Kidney (tissue), 14 donors: ENCODE measurements around the gene BRI3. TPM values are rescaled to one million over a fixed set of nuclear protein-coding genes. Genes with fewer than 3 reads are reported as not detected.
"Not testable (repeated sequence)": the region's sequence is repeated elsewhere in the genome, so short reads cannot be mapped to it uniquely, and the experiment has no call there.

Experiments used
- DNase-seq, 5 donors: peaks; one replicate each; pipeline ENCODE4 v3.0.0-alpha.2; 2013 to 2020
- FAIRE-seq: peaks from 2 replicates; lab custom pipeline; 2012; peaks lifted over from hg19 to GRCh38; lab: Jason Lieb, UNC
- H3K27ac ChIP-seq, 2 donors: one replicate each; pipeline ENCODE4 v1.7.0; 2013; ENCODE audit warnings: low read depth in 2 of 2, low read length in 2 of 2, inconsistent platforms in 1 of 2
- H3K27me3 ChIP-seq: one replicate; pipeline ENCODE4 v1.7.1; 2013; ENCODE audit warnings: low read length, inconsistent platforms; ENCODE audit not compliant: control insufficient read depth, insufficient read depth
- H3K36me3 ChIP-seq, 3 donors: one replicate each; pipeline versions ENCODE4 v1.7.0 to v1.7.1; 2013; ENCODE audit warnings: low read length in 3 of 3, control low read depth in 1 of 3, inconsistent platforms in 1 of 3; ENCODE audit not compliant: insufficient read depth in 3 of 3, control insufficient read depth in 2 of 3
- H3K4me1 ChIP-seq, 3 donors: one replicate each; pipeline versions ENCODE4 v1.7.0 to v1.7.1; 2013; ENCODE audit warnings: low read length in 3 of 3, inconsistent platforms in 1 of 3, low read depth in 1 of 3; ENCODE audit not compliant: control insufficient read depth in 2 of 3, insufficient read depth in 2 of 3
- H3K4me3 ChIP-seq, 3 donors: one replicate each; pipeline versions ENCODE4 v1.7.0 to v1.8.1; 2013; ENCODE audit warnings: low read length in 3 of 3, control low read depth in 1 of 3, inconsistent platforms in 1 of 3
- H3K9ac ChIP-seq, 3 donors: one replicate each; pipeline versions ENCODE4 v1.7.0 to v1.7.1; 2013; ENCODE audit warnings: low read length in 3 of 3, control low read depth in 1 of 3, inconsistent platforms in 1 of 3
- H3K9me3 ChIP-seq, 3 donors: one replicate each; pipeline versions ENCODE4 v1.7.0 to v1.7.1; 2013; ENCODE audit warnings: low read length in 3 of 3, control low read depth in 1 of 3, inconsistent platforms in 1 of 3; ENCODE audit not compliant: control insufficient read depth in 2 of 3, insufficient read depth in 1 of 3
- CTCF ChIP-seq: IDR thresholded peaks from 3 replicates; pipeline ENCODE4 v1.5.1; 2012; ENCODE audit warnings: mild to moderate bottlenecking, moderate library complexity, borderline replicate concordance; ENCODE audit not compliant: insufficient read depth; ENCODE audit errors: extremely low read depth
- intact Hi-C: fragments of 100-400 bp; cut with DNase I; formaldehyde crosslinking; loops from one replicate; pipeline ENCODE4 v1.11.1; 2022
- polyA plus RNA-seq: library from polyadenylated mRNA; stranded (reverse); fragments of 350-450 nt; fragmentation: Illumina TruSeq; extraction: RNeasy Lipid Tissue Mini Kit (QIAGEN cat#74804); gene quantifications from one replicate; pipeline ENCODE4 v1.2.3, GENCODE V29; 2014; ENCODE audit warnings: low read depth, low replicate concordance; ENCODE audit not compliant: insufficient read depth
- total RNA-seq: library from RNA; stranded (reverse); fragmentation: NEBNext Ultra II Directional; extraction: Animal tissue kit (Norgen Biotek cat#: 25700); gene quantifications from one replicate; pipeline ENCODE4 v1.2.1, GENCODE V29; 2021
- donor health status: control.
- donor health status: control.
- donor health status: control.
- donor health status: control.
- donor health status: control.
- donor health status: DM: yes; HTN: yes; CAD: no.
- donor health status: Normal renal cell carcinoma (clear cell type).

The BRI3 gene
- total and polyA plus RNA-seq, 2 donors from 2014 or later, result 192 to 240 TPM

DNA sequence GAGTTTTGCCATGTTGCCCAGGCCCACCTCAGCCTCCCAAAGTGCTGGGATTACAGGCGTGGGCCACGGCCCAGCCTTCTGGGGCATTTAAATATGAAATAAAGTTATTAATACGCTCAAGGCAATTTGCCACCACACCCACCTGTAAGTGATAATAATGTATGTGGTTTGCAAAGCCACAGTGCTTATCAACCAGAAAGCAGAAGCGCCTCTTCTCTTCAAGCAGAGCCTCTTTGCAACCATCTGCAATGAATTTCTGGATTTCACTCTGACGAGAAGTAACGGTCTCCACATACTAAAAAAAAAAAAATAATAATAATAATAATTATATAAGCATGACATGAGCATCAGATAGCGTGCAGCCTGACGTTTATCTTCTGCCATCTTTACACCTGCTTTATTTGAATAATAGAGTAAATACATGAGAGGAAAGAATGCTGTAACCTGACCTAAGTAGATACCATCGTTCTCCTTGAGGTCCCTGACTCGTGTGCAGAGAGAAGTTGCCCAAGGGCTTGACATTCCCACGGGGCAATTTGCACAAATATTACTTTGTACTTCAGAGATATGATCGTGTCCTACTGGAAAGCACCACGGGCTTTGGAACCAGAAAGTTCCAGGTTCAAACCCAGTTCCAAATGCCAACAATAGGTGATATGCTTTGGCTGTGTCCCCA, 34.0 kb downstream of the BRI3 start:
- H3K9ac ChIP-seq, result no peak overlapping the region
- no peak overlapping the region for H3K4me3 ChIP-seq
- FAIRE-seq, result no peak
- no peak for DNase-seq
- no peak overlapping the region for H3K27ac ChIP-seq
- no peaks in the 10 kb centered on the region for H3K27me3 ChIP-seq
- no peak for TF ChIP-seq CTCF
- H3K4me1 ChIP-seq, result no peaks in the 10 kb centered on the region
- H3K9me3 ChIP-seq, result no peaks in the 10 kb centered on the region
- H3K36me3 ChIP-seq, result no peaks in the 10 kb centered on the region
- intact Hi-C loops, result no loop called here

- DNase-seq, H3K9me3 ChIP-seq, H3K36me3 ChIP-seq, H3K4me3 ChIP-seq, H3K27me3 ChIP-seq, H3K4me1 ChIP-seq, H3K9ac ChIP-seq, intact Hi-C loops, H3K27ac ChIP-seq, FAIRE-seq: not testable (repeated sequence)
Measured at GRCh38 chr7:98315994-98316527, 34.6 kb downstream of the BRI3 start.

DNA sequence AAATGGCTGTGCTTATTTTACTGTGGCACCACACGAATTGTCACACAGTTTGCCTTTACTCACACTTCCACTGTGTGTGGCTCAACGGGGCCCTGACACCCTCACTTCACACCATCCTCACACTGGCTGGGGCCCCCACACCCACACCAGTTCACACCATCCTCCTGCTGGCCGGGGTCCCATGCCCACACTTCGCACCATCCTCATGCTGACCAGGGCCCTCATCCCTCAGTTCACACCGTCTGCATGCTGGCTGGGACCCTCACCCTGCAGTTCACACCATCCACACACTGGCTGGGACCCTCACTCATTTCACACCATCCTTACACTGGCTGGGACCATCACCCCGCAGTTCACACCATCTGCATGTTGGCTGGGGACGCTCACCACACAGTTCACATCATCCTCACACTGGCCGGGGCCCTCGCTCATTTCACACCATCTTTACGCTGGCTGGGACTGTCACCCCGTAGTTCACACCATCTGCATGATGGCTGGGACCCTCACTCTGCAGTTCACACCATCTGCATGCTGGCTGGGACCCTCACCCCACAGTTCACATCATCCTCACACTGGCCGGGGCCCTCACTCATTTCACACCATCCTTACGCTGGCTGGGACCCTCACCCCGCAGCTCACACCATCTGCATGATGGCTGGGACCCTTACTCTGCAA, 36.0 kb downstream of the BRI3 start:
- Histone ChIP-seq H3K27ac (no peak overlapping the region), H3K4me3 (no peak overlapping the region), H3K27me3 (no peaks in the 10 kb centered on the region), H3K4me1 (no peaks in the 10 kb centered on the region), H3K9ac (no peak overlapping the region), H3K9me3 (no peaks in the 10 kb centered on the region), H3K36me3 (no peaks in the 10 kb centered on the region)
- no peak for TF ChIP-seq CTCF
- no peak for FAIRE-seq
- no peak for DNase-seq
- intact Hi-C loops, result no loop called here

DNA sequence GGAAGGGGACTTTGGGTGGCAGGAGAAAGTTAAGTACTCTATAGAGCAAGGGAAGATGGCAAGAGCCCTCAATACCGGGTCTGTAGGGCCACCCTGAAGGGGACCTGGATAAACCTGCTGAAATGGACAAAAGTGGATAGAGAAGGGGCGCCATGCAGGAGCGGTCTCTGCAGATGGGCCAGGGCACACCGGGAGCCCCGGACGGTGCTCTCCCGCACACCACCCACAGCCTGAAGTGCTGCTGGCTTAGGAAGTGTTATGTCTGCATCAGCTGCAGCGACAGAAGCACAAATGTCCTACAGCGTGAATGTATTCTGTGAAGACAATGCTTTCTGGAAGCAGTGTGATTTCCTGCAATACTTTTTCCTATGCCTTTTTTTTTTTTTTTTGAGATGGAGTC, 37.7 kb downstream of the BRI3 start:
- H3K27me3 ChIP-seq, result no peaks in the 10 kb centered on the region
- no peak overlapping the region for H3K4me3 ChIP-seq
- no peak for TF ChIP-seq CTCF
- no peak overlapping the region for H3K9ac ChIP-seq
- no peak overlapping the region for H3K27ac ChIP-seq
- no peaks in the 10 kb centered on the region for H3K36me3 ChIP-seq
- intact Hi-C loops, result no loop called here
- DNase-seq, result no peak
- no peaks in the 10 kb centered on the region for H3K4me1 ChIP-seq
- no peaks in the 10 kb centered on the region for H3K9me3 ChIP-seq
- FAIRE-seq, result no peak
